Measurements from ENCODE around the gene SLC44A5. TPM values are rescaled to one million over a fixed set of nuclear protein-coding genes. Genes with fewer than 3 reads are reported as not detected.

The SLC44A5 gene
- total RNA-seq, 2 experiments from 2014 or later: not detected

DNA sequence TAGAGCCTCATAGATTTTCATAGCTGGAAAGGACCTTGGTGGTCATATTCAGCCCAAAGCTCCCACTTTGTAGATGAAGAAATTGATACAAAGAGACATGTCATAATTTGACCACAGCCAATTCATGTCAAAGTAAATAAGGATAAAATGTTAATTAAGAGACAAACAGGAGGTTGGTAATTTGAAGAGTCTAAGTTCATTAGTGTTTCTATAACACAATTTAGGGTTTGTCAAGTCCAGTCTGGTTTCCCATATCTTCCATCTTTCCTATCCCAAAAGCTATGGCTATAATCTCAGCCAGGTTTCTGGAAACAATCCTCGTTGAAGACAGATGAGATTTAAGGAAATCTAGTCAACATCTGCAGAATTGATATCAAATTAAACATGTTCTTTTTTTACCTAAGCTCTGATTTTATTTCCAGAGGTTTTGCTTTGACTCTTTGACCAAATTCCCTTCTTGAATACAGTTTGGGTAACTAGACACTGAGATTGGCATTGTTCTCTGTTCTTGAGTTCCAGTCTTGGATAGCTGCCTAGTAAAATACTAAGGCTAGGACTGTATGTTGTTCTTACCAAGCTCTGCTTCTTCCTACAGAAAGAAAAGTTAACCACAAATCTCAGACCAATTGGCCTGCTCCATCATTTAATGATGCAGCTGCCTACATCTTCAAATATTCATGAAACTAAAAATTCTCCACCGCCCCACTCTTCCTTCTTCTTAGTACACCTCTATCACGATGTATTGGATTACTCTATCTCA lies 62.0 kb downstream of the SLC44A5 start:
- Mint-ChIP-seq H3K36me3 (ENCODE audit: low read depth) (no peaks in the 10 kb centered on the region), H3K4me1 (no peaks in the 10 kb centered on the region), H3K27me3 (peaks cover 4% of the 10 kb centered on the region), H3K9me3 (ENCODE audit: low read depth) (no peaks in the 10 kb centered on the region), H3K4me3 (no peak overlapping the region), H3K27ac (no peak overlapping the region)
- ChIA-PET POLR2A (no interaction called here), CTCF (interaction anchor here (0.7 kb wide), 1 partner anchor 15 kb away, joined by 3 read pairs; no protein-coding TSS in a partner anchor)
- intact Hi-C loops (cut with DNase I, micrococcal nuclease): no loop called here
- DNase-seq: no peak
- ATAC-seq: no peak

DNA sequence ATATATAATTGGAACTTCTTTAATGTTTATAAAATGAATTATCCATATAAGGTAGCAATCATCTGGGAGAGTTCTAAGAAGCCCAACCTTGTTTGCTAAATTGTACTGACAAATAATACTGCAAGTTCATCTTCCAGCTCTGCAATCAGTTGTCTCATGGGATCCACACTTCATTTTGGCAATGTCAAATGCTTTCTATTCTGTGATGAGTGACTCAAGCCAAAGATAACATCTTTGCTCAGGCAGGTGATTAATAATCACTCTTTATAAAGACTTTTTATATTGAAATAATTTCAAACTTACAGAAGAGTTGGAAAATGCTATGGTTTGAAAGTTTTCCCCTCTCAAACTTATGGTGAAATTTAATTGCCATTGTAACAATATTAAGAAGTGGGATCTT lies 67.2 kb downstream of the SLC44A5 start:
- no peaks in the 10 kb centered on the region for H3K4me1 Mint-ChIP-seq
- ChIA-PET CTCF (interaction anchor here (0.6 kb wide), 1 partner anchor 1406 kb away, joined by 3 read pairs; no protein-coding TSS in a partner anchor), POLR2A (no interaction called here)
- peaks cover 4% of the 10 kb centered on the region for H3K27me3 Mint-ChIP-seq
- no peaks in the 10 kb centered on the region for H3K9me3 Mint-ChIP-seq (ENCODE audit: low read depth)
- DNase-seq (no peak), ATAC-seq (no peak)
- H3K27ac Mint-ChIP-seq: no peak overlapping the region
- intact Hi-C loops (cut with DNase I, micrococcal nuclease): no loop called here
- H3K4me3 Mint-ChIP-seq: no peak overlapping the region
- no peaks in the 10 kb centered on the region for H3K36me3 Mint-ChIP-seq (ENCODE audit: low read depth)

DNA sequence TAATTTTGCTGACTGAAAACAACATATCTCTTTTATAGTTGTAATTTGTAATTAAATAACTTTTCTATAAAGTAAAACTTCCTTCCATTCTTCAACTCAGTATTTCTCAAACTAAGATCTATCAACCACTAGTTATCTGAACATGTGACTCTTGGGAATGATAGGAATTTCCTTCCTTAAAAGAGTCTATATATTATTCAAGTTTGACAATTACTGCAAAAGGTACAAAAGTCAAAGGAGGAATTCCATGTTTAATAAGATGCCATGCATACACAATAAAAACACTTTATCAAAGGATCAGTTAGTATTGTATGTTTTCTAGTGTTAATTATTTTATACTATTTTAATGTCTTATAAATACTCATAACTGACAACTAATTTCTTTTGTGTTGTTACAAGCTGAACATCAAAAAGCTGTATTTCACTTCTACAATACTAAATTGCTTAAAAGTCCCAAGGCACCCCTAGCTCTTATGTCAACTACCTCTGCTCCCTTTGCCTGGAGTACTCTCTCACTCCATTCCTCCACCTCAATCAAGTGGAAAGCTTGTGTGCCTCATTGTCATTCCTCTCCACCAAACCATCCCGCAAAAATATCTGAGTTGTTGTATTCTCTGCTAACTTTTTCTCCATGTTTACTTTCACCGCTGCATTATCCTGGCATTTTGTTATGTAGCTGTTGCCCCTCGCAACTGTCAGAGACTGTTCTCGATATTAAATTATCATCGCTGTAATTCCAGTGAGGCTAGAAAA lies 67.9 kb downstream of the SLC44A5 start:
- peaks cover 4% of the 10 kb centered on the region for H3K27me3 Mint-ChIP-seq
- ATAC-seq: no peak
- H3K9me3 Mint-ChIP-seq (ENCODE audit: low read depth): no peaks in the 10 kb centered on the region
- ChIA-PET CTCF (interaction anchor here (0.6 to 1.5 kb wide), 2 partner anchors 9 to 1407 kb away, joined by 3 read pairs; no protein-coding TSS in a partner anchor), POLR2A (no interaction called here)
- H3K4me1 Mint-ChIP-seq: no peaks in the 10 kb centered on the region
- H3K27ac Mint-ChIP-seq: no peak overlapping the region
- intact Hi-C loops (cut with DNase I, micrococcal nuclease): no loop called here
- no peak for DNase-seq
- H3K4me3 Mint-ChIP-seq: no peak overlapping the region
- H3K36me3 Mint-ChIP-seq (ENCODE audit: low read depth): no peaks in the 10 kb centered on the region

DNA sequence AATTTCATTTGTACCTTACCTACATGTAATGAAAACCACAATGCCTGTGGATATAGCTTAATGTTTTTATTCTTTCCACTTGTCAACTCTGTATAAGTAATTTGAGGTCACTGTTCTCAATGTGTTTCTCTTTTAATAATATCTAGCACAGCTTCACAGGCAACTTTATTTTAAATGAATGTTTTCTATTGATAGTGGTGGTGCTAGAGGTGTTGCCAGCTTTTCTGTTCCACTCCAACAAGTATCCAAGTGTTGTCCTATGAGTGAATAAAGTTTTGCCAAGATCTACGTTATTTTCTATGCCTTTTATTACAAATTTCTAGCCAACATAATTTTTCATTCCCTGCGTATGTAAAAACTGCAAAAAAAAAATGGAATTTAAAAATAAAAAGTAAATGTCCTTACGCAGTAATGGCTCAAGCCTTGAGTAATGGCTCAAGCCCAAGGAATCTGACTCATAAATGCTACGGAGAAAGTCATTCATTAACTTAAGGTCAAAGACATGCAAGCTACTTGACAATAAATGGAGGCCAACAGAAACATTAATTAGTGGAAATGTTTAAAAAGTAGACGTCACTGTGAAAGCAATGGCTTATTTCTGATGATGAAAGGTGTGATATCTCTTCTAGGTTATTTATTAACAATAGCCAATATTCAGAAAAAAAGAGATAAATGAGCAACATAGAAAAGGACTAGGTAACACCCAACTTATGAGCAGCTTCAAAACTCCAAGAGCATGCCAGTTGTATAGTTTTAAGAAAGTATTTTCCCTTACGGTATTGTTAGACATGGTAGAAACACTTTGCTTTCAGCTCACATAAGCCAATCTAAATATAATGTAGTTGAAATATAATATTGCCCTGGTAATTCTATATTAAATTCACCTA lies 71.4 kb downstream of the SLC44A5 start:
- Mint-ChIP-seq H3K36me3 (ENCODE audit: low read depth) (no peaks in the 10 kb centered on the region), H3K9me3 (ENCODE audit: low read depth) (no peaks in the 10 kb centered on the region), H3K4me3 (no peak overlapping the region), H3K27ac (no peak overlapping the region), H3K4me1 (no peaks in the 10 kb centered on the region), H3K27me3 (no peaks in the 10 kb centered on the region)
- no peak for ATAC-seq
- CTCF ChIA-PET: no interaction called here
- intact Hi-C loops (cut with DNase I, micrococcal nuclease): no loop called here
- DNase-seq: no peak
- POLR2A ChIA-PET: no interaction called here

DNA sequence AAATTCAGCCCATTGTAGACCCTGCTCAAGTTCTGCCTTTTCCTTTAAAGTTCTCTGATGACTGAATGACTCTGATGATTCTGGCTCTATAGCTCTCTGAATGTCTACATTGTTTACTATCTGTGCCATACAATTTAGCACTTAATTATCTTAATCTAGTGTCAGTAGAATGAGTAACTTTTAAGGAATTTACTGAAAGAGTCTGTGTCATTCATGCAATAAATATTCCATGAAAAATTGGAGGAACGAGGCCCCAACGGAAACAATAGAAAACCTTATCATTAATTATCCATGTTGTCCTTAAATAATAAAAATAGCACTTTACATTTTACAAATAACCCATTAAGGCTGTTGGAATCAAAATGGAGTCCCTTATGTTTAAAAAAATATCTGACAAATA lies 77.8 kb downstream of the SLC44A5 start:
- Mint-ChIP-seq H3K27me3 (no peaks in the 10 kb centered on the region), H3K9me3 (ENCODE audit: low read depth) (no peaks in the 10 kb centered on the region), H3K4me1 (no peaks in the 10 kb centered on the region), H3K4me3 (no peak overlapping the region), H3K36me3 (ENCODE audit: low read depth) (no peaks in the 10 kb centered on the region), H3K27ac (no peak overlapping the region)
- CTCF ChIA-PET: interaction anchor here (1.3 kb wide), 1 partner anchor 9 kb away, joined by 3 read pairs; no protein-coding TSS in a partner anchor
- intact Hi-C loops (cut with DNase I, micrococcal nuclease): no loop called here
- DNase-seq (no peak), ATAC-seq (no peak)
- POLR2A ChIA-PET: no interaction called here

DNA sequence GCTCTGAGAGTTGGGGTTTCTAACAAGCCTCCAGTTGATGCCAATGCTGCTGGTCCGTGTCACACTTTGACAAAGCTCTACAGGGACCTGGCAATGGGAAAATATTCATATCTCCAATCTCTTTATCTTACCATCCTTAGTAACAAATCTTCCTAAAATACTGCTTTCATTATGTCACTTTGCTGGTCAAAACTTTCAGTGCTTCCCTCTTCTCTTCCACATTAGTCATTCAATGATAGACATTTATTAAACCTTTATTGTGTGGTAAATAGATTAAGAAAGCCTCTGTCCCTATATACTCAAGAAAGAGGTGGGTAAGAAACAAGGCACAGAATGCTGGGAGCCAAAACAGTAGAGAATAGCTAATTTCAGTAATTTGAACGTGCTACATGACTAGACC lies 79.3 kb downstream of the SLC44A5 start:
- POLR2A ChIA-PET: no interaction called here
- H3K36me3 Mint-ChIP-seq (ENCODE audit: low read depth): no peaks in the 10 kb centered on the region
- no peaks in the 10 kb centered on the region for H3K9me3 Mint-ChIP-seq (ENCODE audit: low read depth)
- intact Hi-C loops (cut with DNase I, micrococcal nuclease): no loop called here
- no peak overlapping the region for H3K27ac Mint-ChIP-seq
- no peaks in the 10 kb centered on the region for H3K27me3 Mint-ChIP-seq
- no peak for ATAC-seq
- H3K4me1 Mint-ChIP-seq: no peaks in the 10 kb centered on the region
- DNase-seq: no peak
- CTCF ChIA-PET: interaction anchor here (0.6 kb wide), 1 partner anchor 1531 kb away, joined by 3 read pairs; no protein-coding TSS in a partner anchor
- no peak overlapping the region for H3K4me3 Mint-ChIP-seq

DNA sequence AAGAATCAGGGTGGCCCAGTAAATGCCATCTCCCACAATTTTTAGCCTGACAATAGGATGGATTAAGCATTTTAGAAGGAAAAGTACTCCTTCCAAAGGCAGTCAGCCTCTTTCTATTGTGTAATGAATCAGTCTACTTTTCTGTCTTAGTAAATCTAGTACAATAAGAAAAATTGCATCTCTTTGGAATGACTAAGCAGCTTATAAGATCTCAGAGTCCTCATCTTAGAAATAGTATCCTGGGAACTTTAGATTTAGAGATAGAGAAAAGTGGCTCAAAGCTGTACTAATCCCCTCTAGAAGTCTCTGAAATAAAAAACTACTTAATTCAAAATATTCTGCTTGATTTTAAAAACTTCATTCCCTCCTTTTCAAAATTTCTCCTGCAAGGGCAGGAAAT lies 81.4 kb downstream of the SLC44A5 start:
- H3K9me3 Mint-ChIP-seq (ENCODE audit: low read depth): no peaks in the 10 kb centered on the region

DNA sequence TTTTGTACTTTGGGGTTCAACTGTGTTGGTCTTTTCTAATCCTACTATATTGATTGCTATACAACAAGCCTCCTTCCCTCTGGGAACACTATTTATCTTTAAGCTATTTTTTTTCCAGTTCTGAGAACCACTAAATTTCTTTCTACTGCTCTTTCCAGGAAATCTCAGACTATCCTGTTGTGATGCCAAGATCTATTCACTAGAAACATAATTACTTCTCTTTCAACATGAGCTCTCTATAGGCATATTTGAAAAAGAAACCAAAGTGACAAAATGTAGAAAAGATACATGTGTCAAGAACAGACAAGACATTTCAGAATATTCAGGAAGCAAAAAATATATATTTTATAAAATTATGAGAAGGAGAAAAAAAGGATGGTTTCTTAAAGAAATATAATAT lies 82.9 kb downstream of the SLC44A5 start:
- no peaks in the 10 kb centered on the region for H3K36me3 Mint-ChIP-seq (ENCODE audit: low read depth)
- H3K27ac Mint-ChIP-seq: no peak overlapping the region
- no peaks in the 10 kb centered on the region for H3K27me3 Mint-ChIP-seq
- ATAC-seq: no peak
- H3K4me3 Mint-ChIP-seq: no peak overlapping the region
- no peaks in the 10 kb centered on the region for H3K9me3 Mint-ChIP-seq (ENCODE audit: low read depth)
- no peak for DNase-seq
- intact Hi-C loops (cut with DNase I, micrococcal nuclease): no loop called here
- H3K4me1 Mint-ChIP-seq: no peaks in the 10 kb centered on the region
- POLR2A ChIA-PET: no interaction called here
- CTCF ChIA-PET: no interaction called here

More for the DNA sequence above, 81.4 kb downstream of the SLC44A5 start:
- no peaks in the 10 kb centered on the region for H3K27me3 Mint-ChIP-seq
- no peak for ATAC-seq
- no peaks in the 10 kb centered on the region for H3K36me3 Mint-ChIP-seq (ENCODE audit: low read depth)
- CTCF ChIA-PET: no interaction called here
- DNase-seq: no peak
- no peak overlapping the region for H3K27ac Mint-ChIP-seq
- H3K4me1 Mint-ChIP-seq: no peaks in the 10 kb centered on the region
- POLR2A ChIA-PET: no interaction called here
- intact Hi-C loops (cut with DNase I, micrococcal nuclease): no loop called here
- no peak overlapping the region for H3K4me3 Mint-ChIP-seq

DNA sequence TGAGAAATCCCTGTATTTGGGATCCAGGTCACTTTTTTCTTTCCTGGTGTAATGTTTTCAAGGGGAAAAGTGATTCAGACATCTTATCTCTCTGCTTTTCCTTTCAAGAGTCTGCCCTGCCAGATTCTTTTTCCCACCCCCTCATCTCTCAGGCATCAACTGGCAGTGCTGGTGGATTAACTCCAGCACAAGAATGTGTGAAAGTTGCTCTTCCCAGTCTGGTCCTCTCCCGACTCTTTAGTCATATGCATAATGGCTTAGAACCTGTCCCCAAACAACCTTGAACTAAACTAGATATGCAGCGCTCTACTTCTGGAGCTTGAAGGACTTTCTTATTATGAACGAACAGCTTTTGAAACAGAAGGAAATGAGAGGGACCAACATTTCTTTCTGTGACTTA lies 88.5 kb downstream of the SLC44A5 start:
- DNase-seq (no peak), ATAC-seq (no peak)
- Mint-ChIP-seq H3K9me3 (ENCODE audit: low read depth) (no peaks in the 10 kb centered on the region), H3K36me3 (ENCODE audit: low read depth) (no peaks in the 10 kb centered on the region), H3K27me3 (peaks cover 3% of the 10 kb centered on the region), H3K4me3 (no peak overlapping the region), H3K27ac (no peak overlapping the region), H3K4me1 (no peaks in the 10 kb centered on the region)
- ChIA-PET POLR2A (no interaction called here), CTCF (no interaction called here)
- intact Hi-C loops (cut with DNase I, micrococcal nuclease): no loop called here

DNA sequence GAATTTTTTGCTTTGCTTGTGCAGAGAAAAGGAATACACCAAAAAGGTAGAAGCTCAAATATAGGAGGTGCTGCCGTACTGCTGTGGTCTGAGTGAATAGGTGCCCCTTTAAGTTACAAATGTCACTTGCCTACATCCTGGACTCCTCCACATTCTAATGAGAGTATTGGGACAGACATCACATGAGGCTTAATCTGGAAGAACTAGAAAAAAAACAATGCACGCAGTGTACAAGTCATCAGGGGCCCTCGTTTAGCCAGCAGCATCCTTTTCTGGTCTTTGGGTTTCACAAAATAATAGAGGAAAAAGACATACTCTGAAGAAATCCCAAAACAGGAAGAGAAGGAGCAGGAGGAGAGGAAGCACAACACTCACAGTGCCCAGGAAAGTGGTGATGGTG lies 89.3 kb downstream of the SLC44A5 start:
- H3K27me3 Mint-ChIP-seq: peaks cover 4% of the 10 kb centered on the region
- H3K9me3 Mint-ChIP-seq (ENCODE audit: low read depth): no peaks in the 10 kb centered on the region
- ChIA-PET CTCF (interaction anchor here (0.9 kb wide), 1 partner anchor 10 kb away, joined by 3 read pairs; no protein-coding TSS in a partner anchor), POLR2A (no interaction called here)
- ATAC-seq (no peak), DNase-seq (no peak)
- H3K27ac Mint-ChIP-seq: no peak overlapping the region
- intact Hi-C loops (cut with DNase I, micrococcal nuclease): no loop called here
- no peak overlapping the region for H3K4me3 Mint-ChIP-seq
- no peaks in the 10 kb centered on the region for H3K4me1 Mint-ChIP-seq
- no peaks in the 10 kb centered on the region for H3K36me3 Mint-ChIP-seq (ENCODE audit: low read depth)

DNA sequence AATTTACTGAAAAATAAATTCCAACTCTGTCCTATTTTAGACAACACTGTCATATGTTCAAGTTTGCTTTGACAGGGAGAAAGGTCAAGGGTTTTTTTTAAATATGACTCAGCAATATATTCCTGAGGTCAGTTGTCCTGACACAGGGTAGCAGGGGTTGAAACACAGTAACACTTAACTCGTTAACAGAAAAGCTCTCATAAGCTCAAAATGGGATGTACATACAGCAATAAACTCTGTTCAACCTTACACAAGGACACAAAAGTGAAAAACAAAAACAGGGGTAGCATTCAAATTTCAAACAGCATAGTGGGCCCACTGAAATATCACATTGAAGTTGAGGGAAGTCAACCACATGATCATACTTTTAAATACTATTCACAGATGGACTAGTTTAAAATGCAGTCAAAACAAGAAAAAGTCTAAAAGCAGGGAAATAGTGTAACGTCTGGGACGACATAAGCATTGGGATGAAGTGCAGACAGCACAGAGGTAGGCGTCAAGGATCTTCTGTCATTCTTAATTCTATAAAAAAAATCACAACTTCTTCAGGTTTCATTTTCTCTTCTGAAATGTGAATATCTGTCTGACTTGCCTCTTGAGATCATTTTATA lies 89.9 kb downstream of the SLC44A5 start:
- H3K27ac Mint-ChIP-seq: no peak overlapping the region
- no peak for DNase-seq
- no peaks in the 10 kb centered on the region for H3K9me3 Mint-ChIP-seq (ENCODE audit: low read depth)
- no peak overlapping the region for H3K4me3 Mint-ChIP-seq
- H3K36me3 Mint-ChIP-seq (ENCODE audit: low read depth): no peaks in the 10 kb centered on the region
- intact Hi-C loops (cut with DNase I, micrococcal nuclease): no loop called here
- peaks cover 4% of the 10 kb centered on the region for H3K27me3 Mint-ChIP-seq
- ATAC-seq: no peak
- POLR2A ChIA-PET: no interaction called here
- CTCF ChIA-PET: interaction anchor here (0.9 kb wide), 1 partner anchor 10 kb away, joined by 3 read pairs; no protein-coding TSS in a partner anchor
- H3K4me1 Mint-ChIP-seq: no peaks in the 10 kb centered on the region

Measured in activated CD4-positive, alpha-beta T cell treated with anti-CD3 and anti-CD28 coated beads for 36 hours (primary cell).